VCaP (cell line): ENCODE data around the gene SPATA1.

ENCODE experiments used
- H3K27ac ChIP-seq: fragments of 450-650 bp; 2 replicates; pipeline ENCODE4 v1.5.1; 2017
- TF ChIP-seq, protein P1 (sequence below): fragments of 450-650 bp; conservative IDR thresholded peaks from 2 replicates; pipeline ENCODE4 v1.5.1; 2017; ENCODE audit warnings: mild to moderate bottlenecking, moderate library complexity

The SPATA1 gene

DNA sequence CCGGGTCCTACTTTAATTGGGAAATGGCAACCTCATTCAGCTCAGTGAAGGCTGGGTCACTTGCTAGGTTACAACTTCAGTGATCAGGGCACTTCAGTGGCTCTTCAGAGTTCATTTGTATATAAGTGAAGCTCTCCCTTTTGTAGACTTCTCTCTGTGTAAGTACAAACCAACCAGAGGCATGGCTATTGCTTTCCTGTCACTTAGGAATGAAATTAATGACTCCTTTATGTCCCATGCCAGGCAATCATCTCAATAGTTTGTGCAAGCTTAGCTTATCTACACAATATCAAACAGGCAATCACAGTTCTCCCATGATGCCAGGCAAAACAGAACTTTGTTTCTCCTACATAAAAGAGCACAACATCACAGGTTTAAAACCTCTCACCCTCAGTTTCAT is 90.8 kb downstream of the SPATA1 start:
- TF ChIP-seq, protein P1, sequence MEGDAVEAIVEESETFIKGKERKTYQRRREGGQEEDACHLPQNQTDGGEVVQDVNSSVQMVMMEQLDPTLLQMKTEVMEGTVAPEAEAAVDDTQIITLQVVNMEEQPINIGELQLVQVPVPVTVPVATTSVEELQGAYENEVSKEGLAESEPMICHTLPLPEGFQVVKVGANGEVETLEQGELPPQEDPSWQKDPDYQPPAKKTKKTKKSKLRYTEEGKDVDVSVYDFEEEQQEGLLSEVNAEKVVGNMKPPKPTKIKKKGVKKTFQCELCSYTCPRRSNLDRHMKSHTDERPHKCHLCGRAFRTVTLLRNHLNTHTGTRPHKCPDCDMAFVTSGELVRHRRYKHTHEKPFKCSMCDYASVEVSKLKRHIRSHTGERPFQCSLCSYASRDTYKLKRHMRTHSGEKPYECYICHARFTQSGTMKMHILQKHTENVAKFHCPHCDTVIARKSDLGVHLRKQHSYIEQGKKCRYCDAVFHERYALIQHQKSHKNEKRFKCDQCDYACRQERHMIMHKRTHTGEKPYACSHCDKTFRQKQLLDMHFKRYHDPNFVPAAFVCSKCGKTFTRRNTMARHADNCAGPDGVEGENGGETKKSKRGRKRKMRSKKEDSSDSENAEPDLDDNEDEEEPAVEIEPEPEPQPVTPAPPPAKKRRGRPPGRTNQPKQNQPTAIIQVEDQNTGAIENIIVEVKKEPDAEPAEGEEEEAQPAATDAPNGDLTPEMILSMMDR: no peak

DNA sequence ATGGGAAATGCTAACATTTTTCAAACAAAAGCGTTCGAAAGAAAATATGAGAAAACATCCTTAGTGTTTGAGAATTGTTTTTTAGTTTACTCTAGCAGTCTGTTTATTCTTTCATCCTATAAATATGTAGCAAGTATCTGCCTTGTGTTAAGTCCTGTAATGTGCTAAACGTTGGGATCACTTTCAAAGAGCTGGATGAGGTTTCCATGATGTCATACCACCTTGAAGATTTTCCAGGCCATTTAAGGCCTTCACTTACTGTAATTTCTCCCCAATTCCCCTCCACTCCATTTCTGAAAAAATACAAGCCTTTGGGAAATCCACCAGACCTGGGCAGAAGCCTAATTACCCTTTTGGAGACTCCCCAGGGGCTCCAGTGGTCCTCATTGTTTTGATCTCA is 92.2 kb downstream of the SPATA1 start:
- TF ChIP-seq, protein P1: no peak
- no peak overlapping the region for H3K27ac ChIP-seq

More for the DNA sequence above, 90.8 kb downstream of the SPATA1 start:
- H3K27ac ChIP-seq: no peak overlapping the region

DNA sequence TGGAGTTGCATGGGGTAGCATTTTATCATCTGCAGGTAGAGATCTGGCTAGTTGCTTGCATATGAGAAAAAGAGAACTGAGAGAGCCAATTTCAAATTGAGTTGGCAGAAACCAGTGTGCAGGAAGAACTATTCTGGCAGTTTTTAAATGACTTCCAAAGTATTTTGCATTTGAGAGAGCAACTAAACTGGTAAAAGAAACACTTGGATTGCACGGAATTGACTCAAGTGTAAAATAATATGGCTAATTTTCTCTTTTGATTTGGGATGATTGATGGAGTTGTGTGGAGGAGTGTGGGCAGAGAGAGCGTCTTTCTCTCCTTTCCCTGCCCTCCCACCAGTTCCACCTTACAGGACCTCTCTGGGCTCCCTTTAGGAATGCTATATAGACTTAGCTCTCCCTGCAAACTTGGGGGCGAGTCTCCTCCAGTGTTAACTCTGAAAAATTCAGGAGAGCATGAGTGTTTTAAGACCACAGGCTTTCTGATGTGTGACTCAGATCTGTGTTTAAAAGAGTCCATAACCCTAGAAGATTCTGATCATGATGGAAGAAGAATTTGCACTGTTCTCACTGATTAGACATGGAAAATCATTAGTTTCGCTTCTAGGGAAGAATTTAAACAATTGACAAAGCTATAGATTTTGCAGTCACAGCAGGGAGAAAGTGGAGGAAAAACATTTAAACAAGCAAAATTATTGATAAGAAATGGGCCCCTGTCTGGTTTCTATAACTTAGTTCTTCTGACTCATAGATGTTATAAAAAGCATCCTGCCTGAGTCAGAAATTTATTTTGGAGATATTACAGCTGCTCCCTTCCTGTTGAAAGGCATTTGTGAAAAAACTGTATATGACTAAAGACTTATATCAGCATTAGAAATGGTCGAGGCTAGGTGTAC is 92.9 kb downstream of the SPATA1 start:
- TF ChIP-seq, protein P1: no peak
- no peak overlapping the region for H3K27ac ChIP-seq

DNA sequence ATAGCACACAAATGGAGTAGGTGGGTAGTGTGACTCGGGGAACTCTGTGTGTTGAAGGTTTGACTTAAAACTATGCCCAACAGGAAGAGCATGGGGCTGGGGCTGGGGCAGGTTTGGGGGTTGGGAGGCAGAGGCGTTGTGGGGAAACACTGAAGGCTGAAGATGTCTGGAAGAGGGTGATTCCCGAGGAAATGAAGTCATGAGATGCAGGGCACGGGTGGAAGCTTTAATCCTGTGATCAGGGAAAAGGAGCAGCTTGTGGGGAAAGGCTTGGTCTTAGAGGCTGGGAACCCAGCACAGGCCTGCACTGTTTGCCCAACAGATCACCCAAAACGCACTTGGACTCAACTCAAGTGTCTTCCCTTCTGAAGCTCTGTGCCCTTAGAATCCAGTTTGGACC is 94.6 kb downstream of the SPATA1 start:
- no peak overlapping the region for H3K27ac ChIP-seq
- TF ChIP-seq, protein P1: no peak

- TF ChIP-seq, protein P1: no peak
Measured at GRCh38 chr1:84603223-84603622, 97.0 kb downstream of the SPATA1 start.

DNA sequence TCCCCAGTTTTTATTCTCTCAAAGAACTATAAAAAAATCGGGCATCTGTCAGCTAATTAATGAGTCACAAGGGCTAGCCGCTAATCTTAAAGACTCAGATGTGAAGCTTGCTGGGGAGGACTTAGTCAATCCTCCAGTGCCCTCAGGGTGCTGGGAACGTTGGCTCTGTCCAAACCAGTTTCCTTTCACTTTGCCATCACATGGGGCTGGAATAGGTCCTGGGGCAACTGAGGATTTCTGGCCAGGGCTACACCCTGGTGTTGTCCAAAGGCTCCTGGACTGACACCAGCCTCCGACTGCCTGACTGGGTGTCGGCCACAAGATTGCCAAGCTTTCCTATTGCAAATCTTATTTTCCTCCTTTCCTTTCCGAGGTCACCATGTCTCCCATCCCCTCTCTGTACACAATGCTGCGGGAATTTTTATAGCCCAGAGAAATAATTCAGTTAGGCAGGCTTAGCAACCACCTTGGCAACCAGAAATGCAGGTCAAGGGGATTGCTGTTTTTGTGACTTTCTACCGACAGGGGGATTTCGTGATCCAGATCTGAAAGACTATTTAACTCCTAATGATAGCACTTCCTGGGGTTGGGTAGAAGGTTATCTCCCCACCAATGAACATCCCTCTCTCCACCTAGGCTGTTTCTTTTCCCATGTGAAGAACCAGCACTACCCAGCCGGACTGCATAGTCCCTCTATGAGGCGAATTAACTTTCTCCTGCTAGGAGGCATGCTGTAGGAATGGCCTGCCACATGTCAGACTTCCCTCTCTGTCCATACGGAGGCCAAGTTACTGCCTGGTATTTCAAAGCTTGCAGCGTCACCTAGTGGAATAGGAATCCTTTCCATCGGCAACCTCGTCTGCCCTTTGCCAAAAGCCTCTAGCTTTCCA is 98.0 kb downstream of the SPATA1 start:
- no peak overlapping the region for H3K27ac ChIP-seq
- TF ChIP-seq, protein P1: no peak

More at GRCh38 chr1:84603223-84603622, 97.0 kb downstream of the SPATA1 start:
- no peak overlapping the region for H3K27ac ChIP-seq

GRCh38 chr1:84605157-84605556 is 99.0 kb downstream of the SPATA1 start:
- H3K27ac ChIP-seq: no peak overlapping the region
- TF ChIP-seq, protein P1: no peak
